GM18909 (cell line): Measurements from ENCODE around the gene PRMT7.
"Not testable (repeated sequence)": the region's sequence is repeated elsewhere in the genome, so short reads cannot be mapped to it uniquely, and the experiment has no call there.

Experiments
- ATAC-seq: cut with Tn5 transposase; IDR thresholded peaks from one replicate; pipeline ENCODE4 v1.9.1; 2021; ENCODE audit warnings: mild to moderate bottlenecking; ENCODE audit not compliant: unreplicated experiment, poor library complexity

PRMT7 gene

DNA sequence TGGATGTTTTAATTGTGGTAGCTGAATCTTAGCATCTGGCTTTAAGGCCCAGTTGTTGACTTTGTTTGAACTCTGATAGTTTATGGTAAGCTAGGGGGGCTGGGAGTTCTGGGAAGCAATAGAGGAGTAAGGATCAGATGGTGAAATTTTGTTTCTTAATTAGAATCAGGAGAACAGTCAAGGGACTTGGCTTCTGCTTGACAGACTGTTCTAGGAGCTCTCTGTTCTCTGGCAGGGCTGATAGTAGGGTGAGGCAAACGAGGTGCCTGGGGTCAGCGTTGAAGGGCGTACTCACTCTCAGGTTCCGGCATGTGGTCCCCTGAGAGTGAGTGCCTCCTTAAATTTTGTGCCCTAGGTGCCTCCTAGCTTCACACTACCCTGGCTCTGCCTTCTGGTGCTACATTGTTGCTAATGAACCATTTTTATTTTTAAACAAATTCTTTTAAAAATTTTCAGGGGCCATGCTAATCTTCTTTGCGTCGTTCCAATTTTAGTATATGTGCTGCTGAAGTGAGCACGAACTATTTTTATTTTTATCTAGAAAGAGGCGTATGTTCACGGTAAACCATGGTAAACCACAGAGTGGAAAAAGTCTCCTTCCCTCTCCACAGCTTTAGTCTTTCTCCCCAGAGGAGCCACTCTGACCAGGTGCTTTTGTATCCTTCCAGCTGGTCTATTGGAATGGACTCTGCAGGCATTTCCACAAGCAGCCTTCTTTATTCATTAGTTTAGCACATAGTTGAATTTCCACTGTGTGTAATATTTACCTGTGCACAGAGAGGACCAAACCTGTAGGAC is 26.8 kb upstream of the PRMT7 start:
- peak; percentile 44 for ATAC-seq

DNA sequence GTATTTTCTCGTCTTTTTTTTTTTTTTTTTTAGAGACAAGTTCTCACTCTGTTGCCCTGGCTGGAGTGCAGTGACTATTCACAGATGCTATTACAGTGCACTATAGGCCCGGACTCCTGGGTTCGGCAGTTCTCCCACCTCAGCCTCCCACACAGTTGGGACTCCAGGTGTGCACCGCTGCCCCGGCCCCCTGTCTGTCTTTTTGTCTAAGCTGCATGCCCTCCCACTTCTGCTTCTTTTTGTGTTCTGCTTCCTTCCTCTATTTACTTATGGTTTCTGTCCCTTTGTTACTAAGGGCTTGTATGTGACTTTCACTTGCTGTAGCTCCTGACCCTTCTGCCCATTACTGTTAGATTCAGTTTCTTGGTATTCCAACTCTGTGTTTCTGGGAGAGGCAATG is 26.0 kb upstream of the PRMT7 start:
- peak; percentile 51 for ATAC-seq

DNA sequence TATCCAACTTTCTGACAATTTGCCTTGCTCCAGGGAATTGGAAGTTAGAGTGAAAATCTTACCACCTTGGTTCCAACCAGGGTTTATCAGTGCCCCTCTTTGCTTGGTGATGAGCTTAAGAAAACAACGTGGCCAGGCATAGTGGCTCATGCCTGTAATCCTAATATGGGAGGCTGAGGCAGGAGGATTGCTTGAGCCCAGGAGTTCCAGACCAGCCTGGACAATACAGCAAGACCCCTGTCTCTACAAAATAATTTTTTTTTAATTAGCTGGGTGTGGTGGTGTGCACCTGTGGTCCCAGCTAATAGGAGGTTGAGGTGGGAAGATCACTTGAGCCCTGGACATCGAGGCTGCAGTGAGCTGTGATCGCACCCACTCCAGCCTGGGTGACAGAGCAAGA is 25.1 kb upstream of the PRMT7 start:
- ATAC-seq: no peak

DNA sequence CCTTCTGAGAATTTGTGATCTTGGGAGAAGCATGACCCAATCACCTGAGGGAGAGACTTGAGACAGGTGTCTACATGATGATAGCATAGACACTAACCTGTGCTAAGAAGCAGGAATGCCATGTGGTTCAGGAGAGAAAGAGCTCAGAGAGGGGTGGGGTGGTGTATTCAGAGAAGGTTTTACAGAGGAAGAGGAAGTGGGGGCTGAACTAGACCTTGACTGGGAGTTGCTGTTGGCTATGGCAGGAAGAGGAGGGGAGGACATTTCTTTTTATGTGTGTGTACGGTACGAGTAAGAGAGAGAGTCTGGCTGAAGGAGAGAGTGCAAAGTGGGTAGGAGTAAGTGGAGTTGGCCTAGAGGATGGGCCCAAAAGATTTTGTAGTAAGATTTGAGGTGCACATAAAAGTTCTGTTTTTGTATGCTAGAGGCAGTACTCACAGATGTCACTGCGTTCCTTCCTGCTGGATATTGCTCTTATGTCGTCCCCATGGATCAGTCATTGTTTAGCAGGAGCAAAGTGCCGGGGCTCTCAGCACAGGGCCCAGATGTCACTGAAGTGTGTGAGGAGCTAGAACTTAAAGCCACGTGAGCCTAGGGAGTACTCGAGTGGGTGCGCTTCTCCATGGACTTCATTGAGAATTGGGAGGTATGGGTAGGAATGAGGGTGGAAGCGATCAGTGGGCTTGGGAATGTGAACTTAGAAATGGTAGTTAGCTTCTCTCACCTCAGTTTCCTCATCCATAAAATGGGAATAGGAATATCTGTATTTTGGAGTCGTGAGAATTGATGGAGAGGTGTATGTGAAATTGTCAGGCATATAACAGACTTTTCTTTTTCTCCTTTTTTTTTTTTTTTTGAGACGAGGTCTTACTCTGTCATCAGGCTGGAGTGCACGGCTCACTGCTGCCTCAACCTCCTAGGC is 24.4 kb upstream of the PRMT7 start:
- no peak for ATAC-seq

DNA sequence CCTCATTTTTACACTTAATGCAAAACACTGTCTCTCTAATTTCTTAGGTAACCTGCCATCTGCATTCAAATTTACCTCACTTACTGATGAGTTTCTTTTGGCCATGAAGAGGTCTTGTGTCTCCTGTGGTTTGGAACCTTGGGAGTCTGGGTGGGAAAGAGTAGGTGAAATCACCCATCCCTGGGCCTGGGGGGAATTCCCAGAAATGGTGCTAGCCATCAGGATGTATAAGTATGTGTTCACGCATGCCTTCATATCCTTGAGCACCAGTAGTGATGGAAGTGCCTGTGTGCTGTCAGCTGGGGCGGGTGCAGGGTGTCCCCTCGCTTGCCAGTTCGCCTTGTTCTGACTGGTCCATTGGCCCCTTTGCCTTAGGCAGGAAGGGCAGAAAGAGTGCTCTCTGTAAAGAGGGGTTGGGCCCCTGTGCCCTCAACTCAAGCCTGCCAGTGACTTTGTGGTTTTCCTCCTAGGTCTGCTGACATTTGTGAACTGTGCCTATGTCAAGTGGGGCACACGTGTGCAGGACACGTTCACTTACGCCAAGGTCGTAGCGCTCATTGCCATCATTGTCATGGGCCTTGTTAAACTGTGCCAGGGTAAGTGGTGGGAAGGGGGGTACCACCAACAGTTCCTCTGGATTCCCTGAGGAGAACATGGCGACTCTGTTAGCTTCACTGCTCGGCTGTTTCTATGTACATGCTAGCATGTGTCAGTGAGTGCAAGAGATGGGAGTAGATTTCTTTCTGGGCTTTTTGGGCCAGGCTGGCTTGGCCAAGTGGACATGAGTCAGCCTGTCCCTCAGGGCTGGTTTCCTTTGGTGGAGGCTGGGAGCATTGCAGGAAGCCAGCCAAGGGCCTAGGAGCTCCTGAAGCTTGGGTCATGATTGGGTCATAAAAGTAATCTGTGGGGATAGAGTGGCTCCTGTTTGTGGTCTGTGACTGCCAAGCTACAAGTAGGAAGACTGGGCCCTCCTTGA is 23.3 kb upstream of the PRMT7 start:
- ATAC-seq: no peak

DNA sequence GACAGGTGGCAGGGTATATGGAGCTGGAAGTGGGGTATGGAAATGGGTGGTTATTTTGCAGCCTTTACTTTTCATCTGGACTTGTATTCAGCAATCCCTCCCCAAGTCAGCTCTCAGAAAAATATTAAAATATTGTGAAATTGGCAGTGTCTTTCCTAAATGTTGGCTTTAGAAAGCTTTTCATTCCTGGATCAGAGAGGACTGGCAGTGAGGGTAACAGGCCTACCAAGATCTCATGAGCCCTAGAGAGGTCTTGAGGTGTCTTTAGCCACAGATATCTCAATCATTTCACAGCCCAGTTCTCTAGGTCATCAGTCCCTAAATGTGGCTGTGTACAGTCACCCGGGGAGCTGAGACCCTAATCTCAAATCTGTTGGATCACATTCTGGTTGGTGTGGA is 22.6 kb upstream of the PRMT7 start:
- no peak for ATAC-seq

DNA sequence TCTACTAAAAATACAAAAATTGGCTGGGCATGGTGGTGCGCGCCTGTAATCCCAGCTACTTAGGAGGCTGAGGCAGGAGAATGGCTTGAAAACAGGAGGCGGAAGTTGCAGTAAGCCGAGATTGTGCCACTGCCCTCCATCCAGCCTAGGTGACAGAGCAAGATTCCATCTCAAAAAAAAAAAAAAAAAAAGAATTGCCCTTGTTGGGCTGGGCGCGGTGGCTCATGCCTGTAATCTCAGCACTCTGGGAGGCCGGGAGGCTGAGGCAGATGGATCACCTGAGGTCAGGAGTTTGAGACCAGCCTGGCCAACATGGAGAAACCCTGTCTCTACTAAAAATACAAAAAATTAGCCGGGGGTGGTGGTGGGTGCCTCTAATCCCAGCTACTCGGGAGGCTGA is 22.0 kb upstream of the PRMT7 start:
- not testable (repeated sequence) for ATAC-seq

DNA sequence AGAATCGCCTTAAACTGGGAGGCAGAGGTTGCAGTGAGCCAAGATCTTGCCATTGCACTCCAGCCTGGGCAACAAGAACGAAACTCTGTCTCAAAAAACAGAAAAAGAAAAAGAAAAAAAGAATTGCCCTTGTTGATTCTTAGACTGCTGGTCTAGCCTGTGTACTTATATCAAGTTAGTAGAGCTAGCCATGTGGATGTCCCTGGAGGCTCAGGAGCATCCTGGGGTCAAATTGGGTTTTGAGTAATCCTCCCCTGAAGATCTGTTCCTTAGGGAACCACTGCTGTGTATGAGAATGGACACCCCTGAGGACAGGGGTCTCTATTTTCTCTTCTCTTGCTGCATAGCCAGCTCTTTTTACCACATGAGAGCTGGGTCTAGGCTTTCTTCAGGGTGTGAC is 21.6 kb upstream of the PRMT7 start:
- ATAC-seq: no peak

DNA sequence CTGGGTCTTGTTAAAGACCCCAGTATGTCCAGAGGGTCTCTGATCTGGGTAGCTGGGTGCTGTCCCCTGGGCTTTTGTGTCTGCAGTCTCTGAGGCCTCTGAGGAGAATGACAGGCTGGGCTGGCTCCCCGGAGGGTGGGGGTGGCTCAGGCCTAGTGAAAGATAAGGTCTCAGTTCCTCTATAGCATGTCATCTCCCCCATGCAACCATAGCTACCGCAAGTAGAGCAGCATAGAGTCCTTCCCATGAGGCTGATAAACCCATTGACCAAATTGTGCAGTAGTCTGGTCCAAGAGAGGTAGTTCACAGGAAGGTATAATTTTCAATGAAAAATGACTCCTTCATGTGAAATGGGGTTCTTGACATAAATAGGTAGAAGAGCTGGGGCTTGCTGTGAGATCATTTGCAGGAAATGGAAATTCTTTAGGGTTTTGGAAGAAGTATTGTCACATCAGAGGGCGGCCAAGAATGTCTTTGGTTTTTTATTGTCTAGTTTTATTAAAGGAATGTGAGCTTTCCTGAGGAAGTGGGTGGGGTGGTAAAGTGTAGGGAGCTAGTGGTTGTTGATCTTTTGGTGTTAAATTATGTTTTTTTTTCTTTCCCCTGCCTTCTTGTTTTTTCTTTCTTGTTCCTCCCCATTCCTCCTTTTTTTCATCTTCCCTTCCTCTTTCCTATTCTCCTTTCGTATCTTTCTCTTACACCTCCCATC is 21.0 kb upstream of the PRMT7 start:
- peak; percentile 90 for ATAC-seq

DNA sequence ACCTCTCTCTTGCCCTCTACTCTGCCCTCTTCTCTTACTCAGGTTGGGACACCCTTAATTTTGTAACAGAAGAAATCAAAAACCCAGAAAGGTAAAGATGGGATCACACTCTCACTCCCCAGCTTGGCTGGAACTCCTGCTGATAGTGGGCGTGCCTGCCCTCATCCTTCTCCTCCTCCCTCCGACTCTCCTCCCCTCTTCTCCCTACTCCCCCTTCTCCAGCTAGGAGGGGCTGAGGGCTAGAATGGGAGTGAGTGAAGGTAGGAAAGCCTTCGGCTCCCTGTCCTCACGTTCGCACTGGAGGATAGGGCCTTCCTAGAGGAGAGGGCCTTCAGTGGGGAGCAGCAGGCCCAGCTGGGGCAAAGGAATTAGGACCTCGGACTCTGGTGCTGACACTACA is 20.4 kb upstream of the PRMT7 start:
- ATAC-seq: no peak

DNA sequence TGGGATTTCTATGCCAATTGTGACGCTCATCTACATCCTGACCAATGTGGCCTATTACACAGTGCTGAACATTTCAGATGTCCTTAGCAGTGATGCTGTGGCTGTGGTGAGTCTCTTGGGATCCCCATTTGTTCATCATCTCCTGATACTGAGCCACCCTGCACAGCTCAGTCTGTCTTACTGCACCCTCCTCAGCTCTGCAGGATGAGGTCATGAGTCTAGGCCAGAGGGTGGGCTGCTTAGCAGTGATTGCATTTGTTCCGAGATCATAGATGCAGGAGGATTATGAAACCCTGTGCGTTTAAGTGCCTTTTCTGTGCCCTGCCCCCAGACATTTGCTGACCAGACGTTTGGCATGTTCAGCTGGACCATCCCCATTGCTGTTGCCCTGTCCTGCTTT is 19.6 kb upstream of the PRMT7 start:
- ATAC-seq: no peak

DNA sequence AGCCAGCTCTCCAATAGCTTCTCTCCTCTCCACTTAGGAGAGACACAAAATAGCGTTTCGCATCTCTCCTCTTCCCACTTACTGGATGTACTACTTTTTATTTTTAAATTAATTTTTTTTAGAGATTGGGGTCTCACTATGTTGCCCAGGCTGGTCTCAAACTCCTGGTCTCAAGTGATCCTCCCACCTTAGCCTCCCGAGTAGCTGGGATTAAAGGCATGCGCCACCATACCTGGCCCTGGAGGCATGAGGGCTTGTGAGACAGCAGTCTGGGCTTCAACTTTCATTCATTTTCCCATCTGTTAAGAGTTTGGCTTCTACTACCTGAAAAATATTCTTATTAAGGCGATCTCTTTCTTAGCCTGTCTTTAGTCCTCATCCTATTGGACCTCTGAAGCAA is 18.4 kb upstream of the PRMT7 start:
- no peak for ATAC-seq

DNA sequence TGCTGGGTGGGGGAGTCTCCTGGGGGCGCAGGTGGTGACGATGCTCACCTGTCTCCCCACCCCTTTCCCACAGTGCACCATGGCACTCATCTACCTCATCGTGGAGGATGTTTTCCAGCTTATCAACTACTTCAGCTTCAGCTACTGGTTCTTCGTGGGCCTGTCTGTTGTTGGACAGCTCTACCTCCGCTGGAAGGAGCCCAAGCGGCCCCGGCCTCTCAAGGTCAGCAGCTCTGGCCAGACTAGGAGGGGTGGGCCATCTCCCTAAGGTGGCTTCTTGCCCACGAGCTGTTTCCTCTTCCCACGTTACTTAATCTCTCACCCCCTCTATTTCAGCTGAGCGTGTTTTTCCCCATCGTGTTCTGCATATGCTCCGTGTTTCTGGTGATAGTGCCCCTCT is 14.5 kb upstream of the PRMT7 start:
- ATAC-seq: no peak

DNA sequence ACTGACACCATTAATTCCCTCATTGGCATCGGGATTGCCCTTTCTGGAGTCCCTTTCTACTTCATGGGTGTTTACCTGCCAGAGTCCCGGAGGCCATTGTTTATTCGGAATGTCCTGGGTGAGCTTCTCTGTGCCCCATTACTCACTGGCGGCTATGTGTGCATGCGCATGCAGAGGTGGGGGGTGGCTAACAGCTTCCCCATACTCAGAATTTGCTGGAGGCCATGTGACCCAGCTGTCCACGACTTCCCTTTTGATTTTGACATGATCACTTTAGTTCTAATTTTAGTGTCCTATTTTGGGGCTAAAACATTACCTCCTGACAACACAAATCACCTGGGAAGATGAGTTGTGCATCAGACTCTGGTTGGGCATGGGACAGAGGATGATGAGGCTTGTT is 14.1 kb upstream of the PRMT7 start:
- ATAC-seq: no peak

DNA sequence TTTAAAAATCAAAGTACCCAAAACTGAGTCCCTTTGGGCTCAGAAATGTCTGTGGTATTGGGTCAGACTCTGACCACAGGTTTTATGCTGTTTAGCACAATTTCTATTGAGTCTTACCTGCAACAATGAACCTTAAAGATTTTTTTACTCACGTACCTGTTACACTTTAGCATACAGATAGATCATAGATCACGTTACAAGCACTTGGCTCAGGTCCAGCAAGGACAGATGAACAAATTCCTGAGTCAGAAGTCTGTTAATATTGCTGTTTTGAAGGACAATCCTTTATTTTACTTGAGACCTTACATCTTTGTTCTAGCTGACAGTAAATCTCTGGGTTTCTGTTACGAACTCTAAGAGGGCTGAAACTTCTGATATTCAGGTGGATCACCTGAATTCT is 12.9 kb upstream of the PRMT7 start:
- ATAC-seq: no peak

DNA sequence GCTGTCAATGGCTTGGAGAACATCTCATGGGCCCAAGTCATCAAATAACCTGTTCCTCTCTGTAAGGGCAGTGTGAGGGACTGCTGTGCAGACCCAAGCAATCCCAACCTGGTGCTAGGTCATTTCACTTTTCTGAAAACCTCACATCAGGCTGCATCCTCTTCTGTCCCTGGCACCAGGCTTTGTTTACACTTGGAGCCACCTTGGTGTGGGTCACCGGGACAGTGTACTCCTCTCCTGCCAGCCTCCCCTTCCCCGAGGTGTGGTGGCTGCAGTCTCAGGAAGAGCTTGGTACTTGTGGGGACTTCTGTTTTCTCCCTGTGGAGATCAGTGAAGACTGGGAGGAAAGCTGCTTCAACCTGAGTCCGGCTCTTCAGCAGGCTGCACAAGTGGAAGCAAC is 12.5 kb upstream of the PRMT7 start:
- ATAC-seq: no peak

DNA sequence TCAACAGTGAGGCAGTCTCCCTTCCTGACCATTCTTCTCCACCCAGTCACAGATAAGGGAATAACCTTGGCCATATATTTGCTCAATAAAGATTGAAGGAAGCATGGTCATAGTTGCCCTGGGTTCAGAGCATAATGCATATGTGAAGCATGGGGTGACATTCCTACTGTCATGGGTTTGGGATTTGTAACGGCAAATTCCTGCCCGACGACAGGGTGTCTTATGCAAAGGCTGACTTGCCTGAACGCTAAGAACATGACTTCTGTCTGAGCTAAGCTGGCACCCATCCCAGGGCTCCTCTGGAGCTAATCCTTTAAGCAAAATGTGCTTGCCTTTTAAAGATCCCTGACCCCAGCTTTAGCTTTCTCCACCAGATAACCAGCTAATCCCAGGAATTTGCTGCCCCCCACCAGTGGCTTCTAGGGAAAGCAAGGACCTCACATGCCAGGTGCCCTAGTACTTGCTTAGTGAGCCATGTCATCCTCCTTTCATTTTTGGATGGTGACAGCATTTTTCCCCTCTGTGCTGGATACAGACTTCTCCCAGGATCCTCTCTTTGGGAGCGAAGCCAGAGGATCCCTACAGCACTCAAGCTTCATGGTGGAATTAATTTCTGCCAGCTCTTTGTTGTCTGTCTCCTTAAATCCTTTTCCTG is 11.8 kb upstream of the PRMT7 start:
- ATAC-seq: no peak

DNA sequence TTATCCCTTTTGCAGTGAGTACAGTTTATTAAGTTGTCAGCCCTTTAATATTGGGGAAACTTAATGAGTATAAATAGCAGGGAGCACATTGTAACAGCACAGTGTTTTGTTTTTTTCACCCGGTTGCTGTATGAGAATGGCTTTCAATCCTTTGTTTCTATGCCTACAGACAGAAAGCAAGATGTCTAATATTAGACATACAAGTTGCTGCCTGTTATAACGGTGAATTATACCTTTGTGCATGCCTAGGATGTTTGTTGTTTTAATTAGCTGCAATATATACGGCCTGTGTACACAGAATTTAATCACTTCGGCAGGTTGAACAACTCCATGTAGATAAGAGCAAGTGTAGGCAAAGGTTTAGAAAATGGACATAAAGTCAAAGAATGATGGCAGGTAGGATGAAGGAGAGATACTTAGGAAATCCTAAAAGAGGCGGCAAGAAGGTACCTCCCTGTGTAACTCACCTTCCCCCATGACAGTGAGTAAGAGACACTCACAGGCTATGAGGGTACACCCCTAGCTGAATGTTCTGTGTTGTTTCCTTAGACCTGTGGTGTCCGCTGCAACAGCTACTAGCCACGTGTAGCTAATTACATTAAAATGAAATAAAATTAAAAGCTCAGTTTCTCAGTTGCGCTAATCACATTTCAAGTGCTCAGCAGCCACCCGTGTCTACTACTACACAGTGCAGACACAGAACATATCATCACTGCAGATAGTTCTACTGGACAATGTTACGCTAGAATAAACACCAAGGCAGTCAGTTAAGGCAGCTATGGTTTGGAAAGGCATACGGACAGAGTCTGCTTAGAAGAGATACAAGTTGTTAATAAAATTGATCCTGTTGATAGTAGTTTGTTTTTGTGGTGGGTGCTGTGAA is 11.0 kb upstream of the PRMT7 start:
- no peak for ATAC-seq
